D721Med (cell line): ENCODE data around the gene EFHB.

Experiments
- DNase-seq: peaks from one replicate; pipeline ENCODE4 v3.0.0; 2011; ENCODE audit warnings: low spot score; ENCODE audit not compliant: insufficient read length
- FAIRE-seq: peaks from 2 replicates; lab custom pipeline; 2011; peaks lifted over from hg19 to GRCh38; lab: Jason Lieb, UNC
- TF ChIP-seq, protein P1 (sequence below): IDR thresholded peaks from 2 replicates; pipeline ENCODE4 v1.5.1; 2012; ENCODE audit warnings: mild to moderate bottlenecking, control low read depth; ENCODE audit not compliant: insufficient read depth; ENCODE audit errors: missing control alignments

The EFHB gene

DNA sequence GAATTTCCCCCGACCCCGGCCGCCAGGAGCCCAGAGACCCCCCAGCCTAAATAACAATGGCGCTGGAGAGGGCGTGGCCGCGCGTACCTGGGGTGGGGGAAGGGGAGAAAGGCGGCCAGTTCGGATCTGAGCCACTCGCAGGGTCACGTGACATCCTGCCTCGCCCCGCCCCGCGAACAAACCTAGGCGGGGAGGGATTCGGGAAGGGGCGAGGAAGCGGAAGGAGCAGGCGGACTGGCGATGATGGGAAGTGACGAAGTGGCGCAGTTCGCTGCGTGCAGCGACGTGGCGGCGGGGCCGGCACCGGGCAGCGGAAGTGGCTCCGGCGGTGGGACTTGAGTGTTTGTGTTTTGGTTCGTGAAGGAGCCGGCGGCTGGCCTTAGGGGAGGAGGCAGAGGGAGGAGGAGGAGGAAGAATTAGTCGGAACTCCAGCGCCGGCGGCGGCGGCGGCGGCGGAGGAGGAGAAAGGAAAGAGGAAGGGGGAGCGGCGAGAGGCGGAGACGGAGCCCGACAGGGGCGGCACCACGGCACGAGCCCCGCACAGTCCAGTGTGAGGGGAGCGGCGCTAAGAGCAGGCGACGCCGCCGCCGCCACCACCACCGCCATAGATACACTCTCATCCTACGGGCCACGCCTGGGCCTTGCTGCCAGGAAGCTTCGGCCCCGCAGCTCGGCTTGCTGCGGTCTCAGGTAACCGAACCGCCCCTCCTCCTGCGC is 13.0 kb upstream of the EFHB start, which contains the start of gene RAB5A:
Gene RAB5A, plus strand, starts transcription at position 266 of the 717 bp plus-strand sequence. CDS start 3,802 bp downstream, outside the sequence.
- DNase-seq (peak; percentile 64), FAIRE-seq (no peak)
- TF ChIP-seq, protein P1, sequence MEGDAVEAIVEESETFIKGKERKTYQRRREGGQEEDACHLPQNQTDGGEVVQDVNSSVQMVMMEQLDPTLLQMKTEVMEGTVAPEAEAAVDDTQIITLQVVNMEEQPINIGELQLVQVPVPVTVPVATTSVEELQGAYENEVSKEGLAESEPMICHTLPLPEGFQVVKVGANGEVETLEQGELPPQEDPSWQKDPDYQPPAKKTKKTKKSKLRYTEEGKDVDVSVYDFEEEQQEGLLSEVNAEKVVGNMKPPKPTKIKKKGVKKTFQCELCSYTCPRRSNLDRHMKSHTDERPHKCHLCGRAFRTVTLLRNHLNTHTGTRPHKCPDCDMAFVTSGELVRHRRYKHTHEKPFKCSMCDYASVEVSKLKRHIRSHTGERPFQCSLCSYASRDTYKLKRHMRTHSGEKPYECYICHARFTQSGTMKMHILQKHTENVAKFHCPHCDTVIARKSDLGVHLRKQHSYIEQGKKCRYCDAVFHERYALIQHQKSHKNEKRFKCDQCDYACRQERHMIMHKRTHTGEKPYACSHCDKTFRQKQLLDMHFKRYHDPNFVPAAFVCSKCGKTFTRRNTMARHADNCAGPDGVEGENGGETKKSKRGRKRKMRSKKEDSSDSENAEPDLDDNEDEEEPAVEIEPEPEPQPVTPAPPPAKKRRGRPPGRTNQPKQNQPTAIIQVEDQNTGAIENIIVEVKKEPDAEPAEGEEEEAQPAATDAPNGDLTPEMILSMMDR, result no peak

DNA sequence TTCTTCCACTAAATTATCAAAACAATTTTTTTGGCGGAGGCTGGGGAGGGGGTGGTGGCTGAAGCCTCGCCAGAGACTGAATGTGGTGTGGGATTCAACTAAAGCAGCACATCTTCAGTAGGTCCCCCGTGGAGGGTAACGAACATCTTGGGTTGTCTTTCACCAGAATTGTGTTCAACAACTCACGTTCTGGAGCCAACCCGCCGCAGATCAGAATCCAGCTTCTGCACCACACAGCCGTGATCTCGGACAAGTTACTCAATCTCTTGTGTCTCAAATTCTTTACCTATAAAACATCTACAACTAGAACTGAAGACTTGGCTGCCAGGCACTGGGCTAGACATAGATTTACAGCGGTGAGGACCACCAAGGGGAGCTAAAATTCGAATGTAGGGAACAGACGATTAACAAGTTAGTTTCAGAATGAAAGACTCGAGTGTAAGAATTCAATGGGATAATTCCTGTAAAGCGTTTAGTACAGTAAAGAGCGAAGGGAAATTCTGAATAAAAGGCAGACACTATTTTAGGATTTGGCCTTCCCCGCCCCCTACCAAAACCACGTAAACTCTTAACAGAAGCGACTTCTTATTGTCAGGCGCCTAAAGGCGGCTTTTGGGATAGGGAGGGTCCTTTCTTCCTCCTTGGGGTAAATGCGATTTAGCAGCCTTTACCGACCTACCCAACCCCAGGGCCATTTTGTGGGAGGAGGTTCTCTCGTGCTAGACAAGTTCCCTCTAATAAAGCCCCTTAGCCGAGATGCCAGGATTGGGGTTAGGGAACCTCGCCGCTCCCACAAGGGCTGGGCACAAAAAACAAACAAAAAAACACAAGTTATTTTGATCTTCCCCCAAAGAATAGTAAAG is 12.2 kb upstream of the EFHB start:
- TF ChIP-seq, protein P1, result no peak
- no peak for FAIRE-seq
- no peak for DNase-seq

DNA sequence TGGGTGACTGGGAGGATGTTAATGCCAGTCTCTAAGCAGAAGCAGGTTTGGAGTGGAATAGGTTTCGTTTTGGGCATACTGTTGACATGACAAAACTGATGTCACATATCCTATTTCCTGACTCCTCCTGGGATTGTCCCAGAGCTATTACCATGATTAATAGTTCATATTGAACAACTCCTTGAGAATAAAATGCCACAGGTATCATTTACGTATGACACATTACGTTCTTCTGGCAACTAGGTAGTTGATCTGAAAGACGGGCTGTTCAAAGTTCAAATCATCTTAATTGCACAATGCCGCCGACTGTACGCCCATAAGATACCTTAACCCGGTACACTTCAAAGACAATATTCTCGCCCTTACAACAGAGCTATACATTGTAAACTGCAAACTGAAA is 11.5 kb upstream of the EFHB start:
- TF ChIP-seq, protein P1, result no peak
- no peak for DNase-seq

DNA sequence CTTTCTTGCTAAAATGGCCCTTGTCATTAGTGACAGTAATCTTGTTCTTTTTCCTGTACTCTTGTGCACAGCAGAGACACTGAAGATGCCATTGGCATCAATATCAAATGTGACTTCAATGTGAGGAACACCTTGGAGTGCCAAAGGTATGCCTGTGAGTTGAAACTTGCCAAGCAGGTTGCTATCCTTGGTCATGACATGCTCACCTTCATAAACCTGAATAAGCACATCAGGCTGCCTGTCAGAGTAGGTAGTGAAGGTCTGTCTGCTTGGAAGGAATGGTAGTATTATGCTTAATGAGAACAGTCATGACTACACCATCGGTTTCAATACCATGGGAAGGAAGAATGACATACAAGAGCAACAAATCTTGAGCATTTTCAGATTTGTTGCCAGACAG is 6.6 kb upstream of the EFHB start:
- no peak for DNase-seq
- TF ChIP-seq, protein P1, result no peak
- FAIRE-seq, result no peak

More for the DNA sequence above, 11.5 kb upstream of the EFHB start:
- no peak for FAIRE-seq

DNA sequence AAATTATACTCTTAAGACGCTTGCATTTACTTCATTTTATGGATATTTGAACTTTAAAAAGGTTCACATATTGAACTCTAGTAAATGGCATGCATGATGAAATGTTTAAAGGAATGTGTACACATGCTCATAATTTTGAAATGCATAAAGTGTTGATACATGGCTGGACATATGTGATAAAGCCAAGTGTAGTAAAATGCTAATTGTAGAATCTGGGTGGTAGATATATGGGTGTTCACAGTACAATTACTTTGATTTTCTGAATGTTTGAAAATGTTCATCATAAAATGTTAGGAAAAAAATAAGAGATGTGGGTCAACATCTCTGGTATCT is 4.2 kb upstream of the EFHB start:
- TF ChIP-seq, protein P1, result no peak
- DNase-seq (no peak), FAIRE-seq (no peak)

DNA sequence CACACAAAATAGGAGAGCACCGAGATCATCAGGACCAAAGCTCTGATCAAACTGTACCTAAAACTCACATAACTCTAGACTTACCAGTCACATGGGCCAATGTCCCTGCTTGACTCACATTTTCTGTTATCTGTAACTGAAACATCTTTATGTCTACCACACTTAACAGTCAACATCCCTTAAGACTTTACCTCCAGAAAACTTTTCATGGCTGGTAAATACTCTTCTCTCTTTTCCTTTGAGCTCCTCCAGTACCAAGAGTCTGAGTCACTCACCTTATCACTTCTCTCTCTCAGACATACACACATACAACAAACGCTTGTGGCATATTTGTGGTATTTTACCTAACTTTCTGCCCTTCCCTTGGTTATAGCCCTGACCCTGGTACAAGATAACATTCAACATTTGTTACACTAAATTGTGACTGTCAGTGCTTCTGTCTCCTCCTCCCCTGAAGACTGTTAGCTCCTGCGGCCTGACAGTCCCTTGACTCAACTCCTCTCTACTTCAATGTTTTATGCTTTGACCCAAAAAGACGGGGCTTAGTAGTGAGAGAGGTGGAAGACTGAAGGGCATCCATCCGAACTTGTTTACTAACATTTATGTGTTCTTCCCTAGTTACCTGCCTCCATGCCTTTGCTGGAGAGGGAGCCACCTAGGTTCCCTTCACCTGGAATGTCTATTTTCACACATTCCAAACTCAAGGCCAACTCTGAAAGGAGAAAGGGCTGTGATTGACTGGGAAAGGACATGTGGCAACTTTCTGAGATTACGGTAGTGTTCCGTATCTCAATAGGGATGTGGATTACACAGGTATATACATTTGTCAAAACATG is 3.7 kb upstream of the EFHB start:
- no peak for DNase-seq
- TF ChIP-seq, protein P1, result no peak
- no peak for FAIRE-seq
